Endothelial cell (in vitro differentiated cells): ENCODE measurements around the gene PLXNA1. TPM values are rescaled to one million over a fixed set of nuclear protein-coding genes. Genes with fewer than 3 reads are reported as not detected.

Experiments
- DNase-seq: peaks from one replicate; pipeline ENCODE4 v3.0.0; 2021; ENCODE audit warnings: low spot score
- H3K27ac Mint-ChIP-seq: one replicate; pipeline ENCODE4 v1.8.0; 2021; ENCODE audit warnings: mixed read lengths, inconsistent platforms; ENCODE audit not compliant: unreplicated experiment
- H3K27me3 Mint-ChIP-seq: one replicate; pipeline ENCODE4 v1.8.0; 2021; ENCODE audit warnings: mild to moderate bottlenecking, moderate library complexity, mixed read lengths, inconsistent platforms; ENCODE audit not compliant: unreplicated experiment
- H3K36me3 Mint-ChIP-seq: one replicate; pipeline ENCODE4 v1.8.0; 2021; ENCODE audit warnings: mild to moderate bottlenecking, low read depth, mixed read lengths, inconsistent platforms; ENCODE audit not compliant: unreplicated experiment
- H3K4me1 Mint-ChIP-seq: one replicate; pipeline ENCODE4 v1.8.0; 2021; ENCODE audit warnings: mild to moderate bottlenecking, mixed read lengths, inconsistent platforms; ENCODE audit not compliant: unreplicated experiment
- H3K4me3 Mint-ChIP-seq: one replicate; pipeline ENCODE4 v1.8.0; 2021; ENCODE audit warnings: mild to moderate bottlenecking, mixed read lengths, inconsistent platforms; ENCODE audit not compliant: unreplicated experiment
- H3K9me3 Mint-ChIP-seq: one replicate; pipeline ENCODE4 v1.8.0; 2021; ENCODE audit warnings: mixed read lengths, inconsistent platforms; ENCODE audit not compliant: unreplicated experiment
- total RNA-seq: library from RNA; stranded (reverse); fragmentation: NEBNext Ultra II Directional; extraction: Animal tissue kit (Norgen Biotek cat#: 25700); gene quantifications from one replicate; pipeline ENCODE4 v1.2.1, GENCODE V29; 2021; ENCODE audit not compliant: unreplicated experiment
- TF ChIP-seq, protein P1 (sequence below): fragments of 200-600 bp; sonication (generic); IDR thresholded peaks from one replicate; pipeline ENCODE4 v1.5.0; 2021; ENCODE audit warnings: antibody characterized with exemption; ENCODE audit not compliant: unreplicated experiment

Gene PLXNA1
- total RNA-seq, 1 donor from 2014 or later = 31.8 TPM

DNA sequence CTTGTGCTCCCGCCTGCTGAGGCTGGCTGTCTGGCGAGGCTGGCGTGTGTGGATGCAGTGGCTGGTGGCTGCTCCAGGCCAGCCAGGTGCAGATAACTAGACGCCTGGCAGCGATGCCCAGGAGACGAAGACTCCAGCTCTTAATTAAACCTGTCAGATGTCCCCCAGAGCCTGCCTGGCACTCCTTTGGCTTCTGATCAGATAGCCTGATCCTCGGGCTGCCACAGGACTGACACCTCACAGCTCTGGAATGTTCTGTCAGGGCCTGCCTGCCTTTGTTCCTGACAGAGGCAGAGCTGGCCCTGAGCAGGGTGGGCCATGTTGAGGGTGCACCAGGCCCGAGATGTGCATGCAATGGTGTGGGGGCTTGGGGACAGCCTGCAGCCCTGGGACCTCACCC, 36.5 kb downstream of the PLXNA1 start:
- peaks cover 3% of the 10 kb centered on the region for H3K27me3 Mint-ChIP-seq
- H3K4me3 Mint-ChIP-seq = no peak overlapping the region
- H3K9me3 Mint-ChIP-seq = no peaks in the 10 kb centered on the region
- TF ChIP-seq, protein P1, sequence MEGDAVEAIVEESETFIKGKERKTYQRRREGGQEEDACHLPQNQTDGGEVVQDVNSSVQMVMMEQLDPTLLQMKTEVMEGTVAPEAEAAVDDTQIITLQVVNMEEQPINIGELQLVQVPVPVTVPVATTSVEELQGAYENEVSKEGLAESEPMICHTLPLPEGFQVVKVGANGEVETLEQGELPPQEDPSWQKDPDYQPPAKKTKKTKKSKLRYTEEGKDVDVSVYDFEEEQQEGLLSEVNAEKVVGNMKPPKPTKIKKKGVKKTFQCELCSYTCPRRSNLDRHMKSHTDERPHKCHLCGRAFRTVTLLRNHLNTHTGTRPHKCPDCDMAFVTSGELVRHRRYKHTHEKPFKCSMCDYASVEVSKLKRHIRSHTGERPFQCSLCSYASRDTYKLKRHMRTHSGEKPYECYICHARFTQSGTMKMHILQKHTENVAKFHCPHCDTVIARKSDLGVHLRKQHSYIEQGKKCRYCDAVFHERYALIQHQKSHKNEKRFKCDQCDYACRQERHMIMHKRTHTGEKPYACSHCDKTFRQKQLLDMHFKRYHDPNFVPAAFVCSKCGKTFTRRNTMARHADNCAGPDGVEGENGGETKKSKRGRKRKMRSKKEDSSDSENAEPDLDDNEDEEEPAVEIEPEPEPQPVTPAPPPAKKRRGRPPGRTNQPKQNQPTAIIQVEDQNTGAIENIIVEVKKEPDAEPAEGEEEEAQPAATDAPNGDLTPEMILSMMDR = no peak
- peaks cover 14% of the 10 kb centered on the region for H3K36me3 Mint-ChIP-seq
- no peak overlapping the region for H3K27ac Mint-ChIP-seq
- no peaks in the 10 kb centered on the region for H3K4me1 Mint-ChIP-seq
- no peak for DNase-seq

DNA sequence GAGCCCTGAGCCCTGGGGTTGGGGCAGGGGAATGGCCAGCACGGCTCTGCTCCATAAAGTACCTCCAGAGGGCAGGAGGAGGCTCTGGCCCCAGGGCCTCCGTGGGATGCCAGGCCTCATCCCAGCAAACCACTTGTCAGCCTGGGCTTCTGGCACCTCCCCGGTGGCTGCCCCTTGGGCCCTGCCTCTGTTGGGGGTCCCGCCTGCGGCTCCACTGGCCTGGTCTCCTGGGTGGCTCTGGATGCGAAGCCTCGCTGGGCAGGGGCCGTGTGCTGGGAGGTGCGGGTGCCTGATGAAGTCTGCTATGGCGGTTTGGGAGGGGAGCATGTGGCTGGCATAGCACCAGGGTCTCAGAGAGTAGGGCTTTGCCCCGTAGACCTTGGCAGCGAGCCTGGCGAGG, 37.6 kb downstream of the PLXNA1 start:
- Mint-ChIP-seq H3K36me3 (peaks cover 22% of the 10 kb centered on the region), H3K9me3 (no peaks in the 10 kb centered on the region), H3K4me3 (no peak overlapping the region), H3K27me3 (peaks cover 1% of the 10 kb centered on the region), H3K4me1 (no peaks in the 10 kb centered on the region), H3K27ac (no peak overlapping the region)
- DNase-seq = no peak
- TF ChIP-seq, protein P1 = no peak

DNA sequence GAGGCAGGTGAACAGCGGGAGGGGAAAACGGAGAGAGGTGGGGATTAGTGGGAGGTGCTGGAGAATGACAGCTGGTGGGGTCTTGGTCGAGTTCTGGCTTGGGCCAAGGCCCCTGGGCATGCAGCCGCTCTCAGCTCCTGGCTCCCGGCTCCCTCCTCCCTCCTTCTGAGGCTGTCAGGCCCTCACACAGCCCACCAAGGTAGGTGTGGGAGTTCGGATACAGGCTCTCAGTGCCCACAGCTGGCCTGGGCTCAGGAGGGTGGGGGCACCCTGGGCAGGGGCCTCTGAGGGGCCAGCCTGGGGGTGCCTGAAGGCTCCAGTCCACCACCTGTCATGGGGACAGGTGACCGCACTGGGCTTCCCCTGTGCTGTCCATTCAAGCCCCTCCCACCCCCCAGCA, 39.9 kb downstream of the PLXNA1 start:
- H3K36me3 Mint-ChIP-seq = peaks cover 25% of the 10 kb centered on the region
- no peaks in the 10 kb centered on the region for H3K9me3 Mint-ChIP-seq
- no peak overlapping the region for H3K4me3 Mint-ChIP-seq
- no peak for DNase-seq
- H3K27ac Mint-ChIP-seq = no peak overlapping the region
- peaks cover 4% of the 10 kb centered on the region for H3K27me3 Mint-ChIP-seq
- TF ChIP-seq, protein P1 = no peak
- H3K4me1 Mint-ChIP-seq = no peaks in the 10 kb centered on the region

DNA sequence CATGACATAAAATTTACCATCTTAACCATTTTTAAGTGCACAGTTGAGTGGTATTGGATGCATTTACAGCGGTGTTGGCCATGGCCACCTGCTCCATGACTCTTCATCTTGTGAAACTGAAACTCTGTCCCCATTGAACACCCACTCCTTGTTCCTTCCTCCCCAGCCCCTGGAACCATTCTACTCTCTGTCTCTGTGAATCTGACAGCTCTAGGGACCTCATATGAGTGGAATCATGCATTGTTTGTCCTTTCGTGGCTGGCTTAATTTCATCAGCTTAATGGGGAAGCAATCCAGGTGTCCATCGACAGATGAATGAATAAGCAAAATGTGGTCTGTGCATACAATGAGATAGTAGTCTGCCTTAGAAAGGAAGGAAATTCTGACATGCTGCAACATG, 42.5 kb downstream of the PLXNA1 start:
- H3K4me1 Mint-ChIP-seq = no peaks in the 10 kb centered on the region
- no peaks in the 10 kb centered on the region for H3K9me3 Mint-ChIP-seq
- peaks cover 16% of the 10 kb centered on the region for H3K36me3 Mint-ChIP-seq
- no peak overlapping the region for H3K27ac Mint-ChIP-seq
- TF ChIP-seq, protein P1 = no peak
- no peak for DNase-seq
- H3K4me3 Mint-ChIP-seq = no peak overlapping the region
- H3K27me3 Mint-ChIP-seq = peaks cover 4% of the 10 kb centered on the region

DNA sequence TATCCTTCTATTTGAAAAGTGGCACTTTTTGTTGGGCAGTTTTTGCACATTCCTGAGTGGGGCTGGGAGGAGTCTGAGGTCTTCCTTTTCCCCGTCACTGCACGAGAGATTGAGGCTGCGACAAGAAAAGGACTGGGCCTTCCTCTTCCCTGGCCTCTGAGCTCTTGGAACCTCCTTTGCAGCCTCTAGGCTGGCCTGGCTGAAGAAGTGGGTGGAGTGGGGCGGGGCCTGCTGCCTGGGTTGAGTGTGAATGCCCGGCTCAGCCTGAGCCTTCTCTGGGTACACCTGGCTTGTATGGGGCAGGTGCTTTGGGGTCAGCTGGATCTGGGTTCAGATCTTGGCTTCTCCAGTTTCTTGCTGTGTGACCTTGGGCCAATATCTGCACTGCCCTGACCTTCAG, 43.1 kb downstream of the PLXNA1 start:
- peaks cover 4% of the 10 kb centered on the region for H3K27me3 Mint-ChIP-seq
- H3K36me3 Mint-ChIP-seq = peaks cover 16% of the 10 kb centered on the region
- no peak for DNase-seq
- H3K27ac Mint-ChIP-seq = no peak overlapping the region
- H3K9me3 Mint-ChIP-seq = no peaks in the 10 kb centered on the region
- no peaks in the 10 kb centered on the region for H3K4me1 Mint-ChIP-seq
- no peak overlapping the region for H3K4me3 Mint-ChIP-seq
- TF ChIP-seq, protein P1 = no peak
